Measurements from ENCODE around the gene TM7SF2. TPM values are rescaled to one million over a fixed set of nuclear protein-coding genes. Genes with fewer than 3 reads are reported as not detected.

TM7SF2 gene
- total and polyA plus RNA-seq, 2 of the 13 experiments (the other 11 are each of a cell fraction or from before 2014, with no cell fraction given), result 56.0 to 66.9 TPM

GRCh38 chr11:65095974-65096806 lies 15.5 kb upstream of the TM7SF2 start, which contains the start of gene VPS51 (continued):
- TF ChIP-seq RNF219 (CRISPR knock-in tag; IDR thresholded peaks at IDR 0.05) (peak; percentile 92; the same call in 1 of the 2 replicates), FOXP1 (IDR thresholded peaks at IDR 0.05) (no peak), FOXP1 (CRISPR knock-in tag; IDR thresholded peaks at IDR 0.05) (peak; percentile 54; the same call in 1 of the 2 replicates), ZFP91 (CRISPR knock-in tag; IDR thresholded peaks at IDR 0.05; ENCODE audit: borderline replicate concordance) (peak; percentile 91), RARG (CRISPR knock-in tag; IDR thresholded peaks at IDR 0.05; ENCODE audit: low read depth) (no peak; the same call in 1 of the 2 replicates), ZNF432 (CRISPR knock-in tag; IDR thresholded peaks at IDR 0.05; ENCODE audit: borderline replicate concordance) (no peak), NFE2L1 (CRISPR knock-in tag; IDR thresholded peaks at IDR 0.05; ENCODE audit: borderline replicate concordance) (no peak), SP2 (CRISPR knock-in tag; IDR thresholded peaks at IDR 0.05) (peak; percentile 69), ZFP36L1 (CRISPR knock-in tag; IDR thresholded peaks at IDR 0.05) (no peak), ZNF430 (CRISPR knock-in tag; IDR thresholded peaks at IDR 0.05) (peak; percentile 73; the same call in 1 of the 2 replicates), ZBTB7B (CRISPR knock-in tag; IDR thresholded peaks at IDR 0.05) (peak; percentile 56; the same call in 1 of the 2 replicates), RFX3 (CRISPR knock-in tag; IDR thresholded peaks at IDR 0.05) (no peak), ZNF558 (CRISPR knock-in tag; IDR thresholded peaks at IDR 0.05; ENCODE audit: borderline replicate concordance) (peak; percentile 51; the same call in 1 of the 2 replicates), DNMT3B (CRISPR knock-in tag; conservative IDR thresholded peaks at IDR 0.05) (no peak), MTF1 (CRISPR knock-in tag; IDR thresholded peaks at IDR 0.05) (no peak), ZNF784 (CRISPR knock-in tag; IDR thresholded peaks at IDR 0.05; ENCODE audit: borderline replicate concordance) (peak; percentile 25; the same call in 1 of the 2 replicates)
- TF ChIP-seq, protein P1, sequence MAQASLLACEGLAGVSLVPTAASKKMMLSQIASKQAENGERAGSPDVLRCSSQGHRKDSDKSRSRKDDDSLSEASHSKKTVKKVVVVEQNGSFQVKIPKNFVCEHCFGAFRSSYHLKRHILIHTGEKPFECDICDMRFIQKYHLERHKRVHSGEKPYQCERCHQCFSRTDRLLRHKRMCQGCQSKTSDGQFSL (CRISPR knock-in tag; IDR thresholded peaks at IDR 0.05), result peak; percentile 96
- TF ChIP-seq, protein P2, sequence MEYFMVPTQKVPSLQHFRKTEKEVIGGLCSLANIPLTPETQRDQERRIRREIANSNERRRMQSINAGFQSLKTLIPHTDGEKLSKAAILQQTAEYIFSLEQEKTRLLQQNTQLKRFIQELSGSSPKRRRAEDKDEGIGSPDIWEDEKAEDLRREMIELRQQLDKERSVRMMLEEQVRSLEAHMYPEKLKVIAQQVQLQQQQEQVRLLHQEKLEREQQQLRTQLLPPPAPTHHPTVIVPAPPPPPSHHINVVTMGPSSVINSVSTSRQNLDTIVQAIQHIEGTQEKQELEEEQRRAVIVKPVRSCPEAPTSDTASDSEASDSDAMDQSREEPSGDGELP (IDR thresholded peaks at IDR 0.05; ENCODE audit: borderline replicate concordance, low read depth), result 0 out of 2 replicates have a peak, but pooled peaks have one; percentile 17
- TF ChIP-seq, protein P3, sequence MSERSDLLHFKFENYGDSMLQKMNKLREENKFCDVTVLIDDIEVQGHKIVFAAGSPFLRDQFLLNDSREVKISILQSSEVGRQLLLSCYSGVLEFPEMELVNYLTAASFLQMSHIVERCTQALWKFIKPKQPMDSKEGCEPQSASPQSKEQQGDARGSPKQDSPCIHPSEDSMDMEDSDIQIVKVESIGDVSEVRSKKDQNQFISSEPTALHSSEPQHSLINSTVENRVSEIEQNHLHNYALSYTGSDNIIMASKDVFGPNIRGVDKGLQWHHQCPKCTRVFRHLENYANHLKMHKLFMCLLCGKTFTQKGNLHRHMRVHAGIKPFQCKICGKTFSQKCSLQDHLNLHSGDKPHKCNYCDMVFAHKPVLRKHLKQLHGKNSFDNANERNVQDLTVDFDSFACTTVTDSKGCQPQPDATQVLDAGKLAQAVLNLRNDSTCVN (CRISPR knock-in tag; IDR thresholded peaks at IDR 0.05; ENCODE audit: borderline replicate concordance), result peak; percentile 68; the same call in 1 of the 2 replicates
- TF ChIP-seq, protein P4, sequence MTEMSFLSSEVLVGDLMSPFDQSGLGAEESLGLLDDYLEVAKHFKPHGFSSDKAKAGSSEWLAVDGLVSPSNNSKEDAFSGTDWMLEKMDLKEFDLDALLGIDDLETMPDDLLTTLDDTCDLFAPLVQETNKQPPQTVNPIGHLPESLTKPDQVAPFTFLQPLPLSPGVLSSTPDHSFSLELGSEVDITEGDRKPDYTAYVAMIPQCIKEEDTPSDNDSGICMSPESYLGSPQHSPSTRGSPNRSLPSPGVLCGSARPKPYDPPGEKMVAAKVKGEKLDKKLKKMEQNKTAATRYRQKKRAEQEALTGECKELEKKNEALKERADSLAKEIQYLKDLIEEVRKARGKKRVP (CRISPR knock-in tag; IDR thresholded peaks at IDR 0.05), result peak in 1 of 2 experiments; percentile 52; a peak in 2 of 4 replicates

Measured in HepG2 (cell line).